IPS-NIHi11 (cell line): Measurements from ENCODE around the gene EWSR1.

ENCODE experiments used
- DNase-seq: peaks from one replicate; pipeline ENCODE4 v3.0.0; 2012; ENCODE audit warnings: mixed read lengths, low spot score

Gene EWSR1

GRCh38 chr22:29316141-29316828, 48.2 kb downstream of the EWSR1 start:
- no peak for DNase-seq

GRCh38 chr22:29317827-29318454, 49.9 kb downstream of the EWSR1 start:
- DNase-seq: no peak

GRCh38 chr22:29319072-29319471, 51.0 kb downstream of the EWSR1 start:
- no peak for DNase-seq

GRCh38 chr22:29320546-29320945, 52.5 kb downstream of the EWSR1 start:
- no peak for DNase-seq

- no peak for DNase-seq
Observed at GRCh38 chr22:29323641-29324040, 55.6 kb downstream of the EWSR1 start.

- no peak for DNase-seq
Observed at GRCh38 chr22:29325356-29325755, 57.3 kb downstream of the EWSR1 start.

GRCh38 chr22:29325785-29326315, 57.8 kb downstream of the EWSR1 start:
- no peak for DNase-seq

GRCh38 chr22:29326481-29326880, 58.4 kb downstream of the EWSR1 start:
- DNase-seq: no peak

GRCh38 chr22:29327089-29327764, 59.2 kb downstream of the EWSR1 start:
- no peak for DNase-seq

GRCh38 chr22:29328055-29328454, 60.0 kb downstream of the EWSR1 start:
- DNase-seq: no peak

GRCh38 chr22:29328566-29329500, 60.8 kb downstream of the EWSR1 start:
- DNase-seq: no peak

- DNase-seq: no peak
Observed at GRCh38 chr22:29329581-29329980, 61.5 kb downstream of the EWSR1 start.

GRCh38 chr22:29330291-29330690, 62.2 kb downstream of the EWSR1 start:
- no peak for DNase-seq

- no peak for DNase-seq
Observed at GRCh38 chr22:29330753-29331152, 62.7 kb downstream of the EWSR1 start.

GRCh38 chr22:29331213-29331612, 63.1 kb downstream of the EWSR1 start:
- no peak for DNase-seq

- DNase-seq: no peak
Observed at GRCh38 chr22:29331658-29332300, 63.7 kb downstream of the EWSR1 start.

GRCh38 chr22:29332886-29333496, 64.9 kb downstream of the EWSR1 start:
- no peak for DNase-seq

- DNase-seq: no peak
Observed at GRCh38 chr22:29334148-29334547, 66.1 kb downstream of the EWSR1 start.

GRCh38 chr22:29334696-29335344, 66.8 kb downstream of the EWSR1 start:
- no peak for DNase-seq

- no peak for DNase-seq
Observed at GRCh38 chr22:29335656-29336055, 67.6 kb downstream of the EWSR1 start.
